Measurements from ENCODE around the gene MTR. TPM values are rescaled to one million over a fixed set of nuclear protein-coding genes. Genes with fewer than 3 reads are reported as not detected.

The MTR gene
- total and polyA plus RNA-seq, 9 of the 15 experiments (the other 6 are each of a cell fraction or from before 2014, with no cell fraction given) = 3.4 to 44.3 (median 20.3) TPM

- H3K9ac ChIP-seq (ENCODE audit: insufficient read depth in 1 of 2, low read depth in 2 of 2, low read length in 2 of 2) = no peak overlapping the region
- BruUV-seq (replicated peaks) = no TSS peak
- no peak for TF ChIP-seq HNRNPH1 (optimal IDR thresholded peaks at IDR 0.05; ENCODE audit: low read depth, low read length)
- no peak for TF ChIP-seq ZNF324 (CRISPR knock-in tag; IDR thresholded peaks at IDR 0.05)
- TF ChIP-seq ZNF586 (CRISPR knock-in tag; conservative IDR thresholded peaks at IDR 0.05) = no peak
- no peak for TF ChIP-seq HINFP (tag; conservative IDR thresholded peaks at IDR 0.05; ENCODE audit: low read depth)
- no peak for TF ChIP-seq DPF2 (IDR thresholded peaks at IDR 0.05)
- no peak for TF ChIP-seq NR3C1 (CRISPR knock-in tag; IDR thresholded peaks at IDR 0.05)
- TF ChIP-seq CXXC5 (CRISPR knock-in tag; IDR thresholded peaks at IDR 0.05) = no peak
- TF ChIP-seq NFRKB (IDR thresholded peaks at IDR 0.05; ENCODE audit: low read depth) = no peak
- TF ChIP-seq HDAC1 (IDR thresholded peaks at IDR 0.05) = no peak
- no peak for TF ChIP-seq ZNF407 (IDR thresholded peaks at IDR 0.05; ENCODE audit: low read depth)
- no peak for TF ChIP-seq POU5F1 (IDR thresholded peaks at IDR 0.05; ENCODE audit: borderline replicate concordance, low read depth, low read length, partially characterized antibody)
These were observed 157.3 kb downstream of the MTR start for GRCh38 chr1:236952246-236953003.

More at GRCh38 chr1:236952246-236953003, 157.3 kb downstream of the MTR start:
- H3K9me1 ChIP-seq (ENCODE audit: control insufficient read depth, insufficient read depth, low read length) = no peaks in the 10 kb centered on the region
- no peaks in the 10 kb centered on the region for H3K9me3 ChIP-seq (replicated peaks; ENCODE audit: control insufficient read depth, insufficient read depth, low read depth, low read length)
- H3K4me3 ChIP-seq = no peak overlapping the region
- H3K36me3 ChIP-seq (ENCODE audit: control insufficient read depth, insufficient read depth, low read length) = no peaks in the 10 kb centered on the region
- WGBS (ENCODE audit: insufficient coverage, low coverage, missing lambda C conversion rate) = under 1% methylated on average over 9 of the region's 9 CpGs
- no peaks in the 10 kb centered on the region for H4K20me1 ChIP-seq (replicated peaks; ENCODE audit: control insufficient read depth, insufficient read depth, low read length)
- no peak overlapping the region for H3K27ac ChIP-seq (ENCODE audit: extremely low read depth, low read depth, low read length)
- DNase-seq (ENCODE audit: extremely low read depth in 1 of 4, low spot score in 3 of 4) = no peak
- H3K79me2 ChIP-seq (ENCODE audit: control insufficient read depth, insufficient read depth, low read length) = no peaks in the 10 kb centered on the region
- H2AFZ ChIP-seq (ENCODE audit: low read depth, low read length) = no peak overlapping the region
- intact Hi-C loops (cut with micrococcal nuclease) = loop anchor here (5.0 kb wide), 1 partner anchor 435 kb away; no protein-coding TSS in a partner anchor
- POLR2A ChIA-PET = no interaction called here
- no peak for FAIRE-seq
- CTCF ChIA-PET (ENCODE audit: low intra/inter-chr PET ratio) = no interaction called here
- H3K4me2 ChIP-seq (ENCODE audit: insufficient read depth, low read length) = no peak overlapping the region
- H3K4me1 ChIP-seq (replicated peaks in 1 of 2; ENCODE audit: control insufficient read depth in 2 of 2, insufficient read depth in 2 of 2, low read length in 2 of 2) = no peaks in the 10 kb centered on the region; a peak in 1 of 5 replicates
- peaks cover 19 to 45% of the 10 kb centered on the region in 2 experiments for H3K27me3 ChIP-seq (ENCODE audit: control insufficient read depth in 2 of 2, insufficient read depth in 2 of 2, low read length in 2 of 2)
- ATAC-seq = no peak
- in situ Hi-C loops (cut with MboI) = no loop called here

All from K562 (cell line).